Mucosa of descending colon (tissue), 3 donors: ENCODE results near the gene DNMT3A. TPM values are rescaled to one million over a fixed set of nuclear protein-coding genes. Genes with fewer than 3 reads are reported as not detected.

ENCODE experiments used
- ATAC-seq: fragments of 200-7000 bp; cut with Tn5 transposase; one replicate; pipeline ENCODE4 v1.9.1; 2020; ENCODE audit warnings: mild to moderate bottlenecking, moderate library complexity
- DNase-seq, 3 donors: peaks; one replicate each; pipeline ENCODE4 v3.0.0-alpha.2; 2020
- H3K36me3 ChIP-seq: fragments of 200-600 bp; one replicate; pipeline ENCODE4 v1.8.0; 2021; ENCODE audit warnings: low read depth, mild to moderate bottlenecking
- H3K4me1 ChIP-seq: fragments of 200-600 bp; one replicate; pipeline ENCODE4 v1.8.0; 2021; ENCODE audit warnings: low read depth, mild to moderate bottlenecking
- H3K4me3 ChIP-seq: fragments of 200-600 bp; one replicate; pipeline ENCODE4 v1.8.0; 2021; ENCODE audit warnings: mild to moderate bottlenecking
- H3K9me3 ChIP-seq: fragments of 200-600 bp; one replicate; pipeline ENCODE4 v1.8.0; 2021; ENCODE audit warnings: mild to moderate bottlenecking
- intact Hi-C, 2 donors: fragments of 100-400 bp; cut with DNase I in 1 of 2; cut with micrococcal nuclease in 1 of 2; formaldehyde crosslinking; loops; one replicate each; pipeline versions ENCODE4 v1.11.0 to v1.11.1; 2022; cut with DNase I, micrococcal nuclease
- total RNA-seq, 3 donors: library from RNA; stranded (reverse); fragmentation: NEBNext Ultra II Directional in 2 of 3; extraction: Animal tissue kit (Norgen Biotek cat#: 25700) in 2 of 3; gene quantifications; one replicate each; pipeline versions ENCODE4 v1.2.1 to v1.2.4, GENCODE V29; 2021 to 2023
- TF ChIP-seq, protein P1 (sequence below): fragments of 200-600 bp; IDR thresholded peaks from one replicate; pipeline ENCODE4 v1.8.0; 2022; ENCODE audit warnings: antibody characterized with exemption, mild to moderate bottlenecking
- donor health status: DM: no; HTN: no; CAD: no; lungs with moderate emphysema.
- donor health status: DM: no; HTN: no; CAD: no.
- donor health status: DM: no; HTN: yes; CAD: no.

Gene DNMT3A
- total RNA-seq, 3 donors from 2014 or later: 31.2 to 50.8 (median 33.0) TPM

DNA sequence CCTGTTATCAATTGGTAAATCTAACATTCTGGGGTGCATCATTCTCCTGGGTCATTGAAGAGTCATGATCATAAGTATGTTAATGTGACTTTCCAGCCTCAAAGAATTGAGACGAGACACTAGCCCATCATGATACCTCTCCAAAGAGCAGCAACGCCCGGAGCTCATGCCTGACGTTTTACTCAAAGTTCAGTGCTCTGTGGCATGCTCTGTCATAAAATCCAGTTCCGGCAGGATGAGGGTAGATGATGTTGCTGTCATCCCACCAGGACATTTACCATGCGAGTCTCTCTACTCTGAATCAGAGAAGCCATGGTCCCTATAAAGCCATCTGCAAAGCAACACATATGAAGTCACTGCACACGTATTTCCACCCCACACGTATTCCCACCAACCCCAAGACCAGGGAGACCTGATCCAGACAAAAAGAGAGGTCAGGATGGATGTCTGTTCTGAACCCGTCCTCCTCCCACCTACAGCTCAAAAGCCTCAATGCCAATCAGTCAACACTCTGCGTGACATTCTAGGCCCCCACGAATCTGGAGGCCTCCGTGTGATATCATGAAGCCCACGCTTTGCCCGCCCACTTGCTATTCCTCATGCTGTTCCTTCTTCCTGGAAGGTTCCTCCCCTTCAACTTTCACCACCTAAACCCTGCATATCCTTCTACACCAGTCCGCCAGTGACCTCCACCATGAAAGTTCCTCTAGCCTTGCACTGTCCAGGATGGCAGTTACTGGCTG lies 85.8 kb downstream of the DNMT3A start:
- Histone ChIP-seq H3K4me1 (peaks cover 7% of the 10 kb centered on the region), H3K9me3 (no peaks in the 10 kb centered on the region), H3K36me3 (no peaks in the 10 kb centered on the region), H3K4me3 (no peak overlapping the region)
- intact Hi-C loops: no loop called here
- DNase-seq (no peak), ATAC-seq (no peak)
- TF ChIP-seq, protein P1, sequence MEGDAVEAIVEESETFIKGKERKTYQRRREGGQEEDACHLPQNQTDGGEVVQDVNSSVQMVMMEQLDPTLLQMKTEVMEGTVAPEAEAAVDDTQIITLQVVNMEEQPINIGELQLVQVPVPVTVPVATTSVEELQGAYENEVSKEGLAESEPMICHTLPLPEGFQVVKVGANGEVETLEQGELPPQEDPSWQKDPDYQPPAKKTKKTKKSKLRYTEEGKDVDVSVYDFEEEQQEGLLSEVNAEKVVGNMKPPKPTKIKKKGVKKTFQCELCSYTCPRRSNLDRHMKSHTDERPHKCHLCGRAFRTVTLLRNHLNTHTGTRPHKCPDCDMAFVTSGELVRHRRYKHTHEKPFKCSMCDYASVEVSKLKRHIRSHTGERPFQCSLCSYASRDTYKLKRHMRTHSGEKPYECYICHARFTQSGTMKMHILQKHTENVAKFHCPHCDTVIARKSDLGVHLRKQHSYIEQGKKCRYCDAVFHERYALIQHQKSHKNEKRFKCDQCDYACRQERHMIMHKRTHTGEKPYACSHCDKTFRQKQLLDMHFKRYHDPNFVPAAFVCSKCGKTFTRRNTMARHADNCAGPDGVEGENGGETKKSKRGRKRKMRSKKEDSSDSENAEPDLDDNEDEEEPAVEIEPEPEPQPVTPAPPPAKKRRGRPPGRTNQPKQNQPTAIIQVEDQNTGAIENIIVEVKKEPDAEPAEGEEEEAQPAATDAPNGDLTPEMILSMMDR: no peak

DNA sequence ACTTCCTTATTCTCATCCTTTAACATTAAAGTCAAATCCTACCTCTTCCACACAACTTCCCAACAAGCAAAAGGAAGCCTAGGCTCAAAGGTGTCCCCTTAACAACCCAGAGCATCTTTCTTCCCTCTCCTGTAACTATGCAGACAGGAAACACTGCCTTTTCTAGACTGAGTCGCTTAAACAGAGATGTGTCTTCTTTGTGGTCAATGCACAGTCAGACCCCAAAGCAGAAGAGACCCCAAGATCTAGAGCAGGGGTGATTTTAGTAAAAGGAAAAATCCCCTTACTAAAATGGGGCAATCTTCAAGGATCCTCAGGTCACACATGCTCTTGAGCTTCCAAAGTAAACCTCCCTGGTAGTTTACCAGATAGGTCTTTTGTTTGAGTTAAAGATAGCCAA lies 86.8 kb downstream of the DNMT3A start:
- no peak for DNase-seq
- Histone ChIP-seq H3K9me3 (no peaks in the 10 kb centered on the region), H3K4me3 (no peak overlapping the region), H3K36me3 (no peaks in the 10 kb centered on the region), H3K4me1 (peaks cover 7% of the 10 kb centered on the region)
- no peak for ATAC-seq
- TF ChIP-seq, protein P1: no peak
- intact Hi-C loops: no loop called here

DNA sequence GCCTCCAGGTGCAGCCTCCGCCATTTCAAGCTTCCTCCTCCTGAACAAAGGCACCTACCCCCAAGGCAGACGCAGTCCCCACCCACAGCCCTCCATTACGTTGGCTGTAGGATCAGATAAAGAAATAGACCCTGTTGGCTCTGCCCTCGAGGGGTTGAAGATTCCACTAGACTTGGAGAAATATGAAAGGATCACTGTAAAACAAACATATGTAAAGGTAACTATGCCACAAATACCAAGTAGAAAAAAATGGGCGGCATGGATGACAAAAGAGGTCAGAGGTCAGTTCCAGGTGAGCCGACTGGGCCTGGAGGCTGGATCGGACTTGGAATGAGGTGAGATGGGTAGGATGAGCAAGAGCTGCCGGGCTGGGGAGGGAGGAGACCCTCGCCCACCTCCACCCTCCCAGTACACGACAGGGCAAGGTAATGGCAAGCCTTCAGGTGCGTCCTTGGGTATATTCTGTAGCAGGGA lies 88.5 kb downstream of the DNMT3A start:
- intact Hi-C loops: no loop called here
- ATAC-seq (no peak), DNase-seq (no peak)
- Histone ChIP-seq H3K9me3 (no peaks in the 10 kb centered on the region), H3K4me3 (no peak overlapping the region), H3K4me1 (peaks cover 7% of the 10 kb centered on the region), H3K36me3 (no peaks in the 10 kb centered on the region)
- TF ChIP-seq, protein P1: no peak

DNA sequence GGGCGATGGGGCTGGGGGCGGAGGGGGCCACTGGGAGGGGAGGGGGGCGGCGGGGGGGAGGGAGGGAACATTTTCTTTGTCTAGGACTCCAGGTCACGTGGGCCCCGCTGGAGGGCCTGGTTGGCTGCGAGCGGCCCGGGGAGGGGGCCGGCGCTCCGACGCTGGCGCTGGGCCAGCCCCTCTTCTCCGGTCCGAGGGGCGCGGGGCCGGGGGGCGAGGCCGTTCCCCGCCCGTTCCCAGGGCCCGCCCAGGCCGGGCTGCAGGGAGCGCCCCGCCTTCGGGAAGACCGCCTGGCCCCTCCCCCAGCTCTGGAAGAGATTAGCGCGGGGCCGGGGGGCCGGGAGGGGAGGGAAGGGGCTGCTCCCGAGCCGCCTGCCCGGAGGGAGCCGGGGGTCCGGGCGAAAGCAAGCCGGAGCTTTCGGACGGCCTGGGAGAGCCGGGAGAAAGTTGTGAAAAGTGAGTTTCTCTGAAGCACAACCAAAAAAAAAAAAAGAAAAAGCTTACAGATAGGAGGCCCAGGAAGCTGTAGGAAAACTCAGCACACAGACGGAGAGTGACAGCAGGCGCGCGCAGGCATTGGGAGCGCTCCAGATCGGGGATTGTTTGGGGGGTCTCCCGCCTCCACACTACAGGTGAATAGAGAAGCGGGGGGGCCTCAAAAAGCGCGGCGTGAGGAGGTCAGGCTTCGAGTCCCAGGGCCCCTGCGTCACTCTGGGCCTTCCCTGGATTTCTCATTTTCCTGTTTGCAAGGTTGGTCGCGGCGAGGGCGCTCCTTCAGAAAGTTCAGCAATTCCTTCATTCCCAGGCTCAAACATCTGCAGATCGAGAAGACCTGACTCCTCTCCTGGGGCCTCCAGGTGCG lies 89.2 kb downstream of the DNMT3A start:
- DNase-seq (peak; percentile 79 to 84 (median 80)), ATAC-seq (peak; percentile 80)
- Histone ChIP-seq H3K4me3 (peak overlapping the region; percentile 39), H3K36me3 (no peaks in the 10 kb centered on the region), H3K9me3 (no peaks in the 10 kb centered on the region), H3K4me1 (peaks cover 7% of the 10 kb centered on the region)
- intact Hi-C loops: no loop called here
- TF ChIP-seq, protein P1: no peak

DNA sequence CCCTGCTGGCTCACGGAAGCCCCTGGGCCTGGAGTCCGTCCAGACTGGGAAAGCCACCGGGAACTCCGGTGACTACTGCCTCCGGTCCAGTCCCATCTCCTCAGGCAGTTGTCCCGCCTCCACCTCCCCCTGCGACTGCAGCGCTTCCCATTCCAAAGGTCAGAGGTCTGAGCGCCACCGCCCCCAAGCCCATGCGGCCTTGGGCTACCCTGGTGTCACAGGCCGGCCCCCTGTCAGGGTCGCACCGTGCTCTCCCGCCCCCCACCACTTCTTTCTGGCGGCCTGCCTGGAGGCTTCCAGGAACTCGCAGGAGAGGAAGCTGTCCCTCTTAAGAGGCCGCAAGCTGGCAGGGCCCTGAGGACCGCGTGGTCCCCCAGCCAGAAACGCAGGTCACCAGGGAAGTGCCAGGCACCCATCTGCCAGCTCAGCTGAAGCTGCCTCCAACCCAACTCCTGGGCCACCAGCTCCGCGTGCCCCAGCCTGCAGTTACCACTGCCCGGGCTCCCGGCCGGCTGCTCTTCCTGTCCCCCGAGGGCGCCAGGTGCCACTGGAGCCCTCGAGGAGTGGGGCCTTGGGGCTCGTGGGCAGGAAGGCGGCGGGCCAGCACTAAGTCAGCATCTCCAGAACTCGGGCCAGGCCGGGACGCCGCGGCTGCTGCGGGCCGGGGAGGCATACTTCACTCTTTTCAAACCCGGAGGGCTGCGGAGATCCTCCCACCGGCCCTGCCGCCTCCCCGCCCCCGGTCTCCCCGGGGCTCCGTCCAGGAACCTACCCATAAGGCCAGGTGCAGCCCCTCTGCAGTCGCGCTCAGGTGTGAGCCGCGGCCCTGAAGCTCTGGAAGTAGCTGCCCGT lies 90.1 kb downstream of the DNMT3A start:
- Histone ChIP-seq H3K4me3 (peak overlapping the region; percentile 39), H3K36me3 (peaks cover 4% of the 10 kb centered on the region), H3K4me1 (peaks cover 7% of the 10 kb centered on the region), H3K9me3 (no peaks in the 10 kb centered on the region)
- intact Hi-C loops: no loop called here
- ATAC-seq: peak; percentile 73
- peak; percentile 72 to 79 (median 78) for DNase-seq
- TF ChIP-seq, protein P1: no peak
